WI38 (cell line): ENCODE results near the gene ATP13A5.

Source experiments
- H3K4me3 ChIP-seq: 2 replicates; pipeline ENCODE4 v1.5.1; 2011; ENCODE audit warnings: low read depth, mild to moderate bottlenecking, control low read depth, low read length
- TF ChIP-seq, protein P1 (sequence below): IDR thresholded peaks from 2 replicates; pipeline ENCODE4 v1.5.1; 2012; ENCODE audit warnings: low read depth, mild to moderate bottlenecking, control low read depth, low read length

Gene ATP13A5

DNA sequence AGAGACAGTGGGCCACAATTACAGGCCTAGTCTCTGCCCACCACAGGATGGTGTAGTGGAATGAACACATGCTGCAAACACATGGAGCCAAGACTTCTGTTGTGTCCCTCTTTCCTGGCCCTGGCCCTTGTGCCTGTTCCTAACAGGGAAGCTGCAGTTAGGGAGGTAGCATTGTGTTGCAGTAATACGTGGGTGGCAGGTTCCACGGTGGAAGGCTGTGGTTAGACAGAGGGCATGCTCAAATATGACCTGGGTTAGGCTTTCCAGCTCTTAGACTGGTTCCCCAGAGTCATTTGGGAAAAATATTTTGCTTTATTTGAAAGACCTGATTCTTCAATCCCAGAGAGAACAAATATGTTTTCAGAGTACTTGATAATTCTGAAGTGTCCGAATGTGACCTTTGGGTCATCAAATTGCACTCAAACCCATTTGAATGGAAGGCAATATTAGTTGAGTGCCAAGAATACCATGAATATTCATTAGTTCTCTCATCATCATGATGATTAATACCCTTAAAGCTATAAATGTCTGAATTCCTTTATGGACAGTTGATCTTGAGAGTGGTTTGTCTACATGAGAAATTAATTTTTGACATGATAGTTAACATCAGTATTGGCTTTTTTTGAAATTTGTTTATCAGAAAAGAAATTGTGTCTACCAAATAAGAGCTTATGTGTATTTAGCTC, 109.1 kb downstream of the ATP13A5 start:
- no peak overlapping the region for H3K4me3 ChIP-seq
- TF ChIP-seq, protein P1, sequence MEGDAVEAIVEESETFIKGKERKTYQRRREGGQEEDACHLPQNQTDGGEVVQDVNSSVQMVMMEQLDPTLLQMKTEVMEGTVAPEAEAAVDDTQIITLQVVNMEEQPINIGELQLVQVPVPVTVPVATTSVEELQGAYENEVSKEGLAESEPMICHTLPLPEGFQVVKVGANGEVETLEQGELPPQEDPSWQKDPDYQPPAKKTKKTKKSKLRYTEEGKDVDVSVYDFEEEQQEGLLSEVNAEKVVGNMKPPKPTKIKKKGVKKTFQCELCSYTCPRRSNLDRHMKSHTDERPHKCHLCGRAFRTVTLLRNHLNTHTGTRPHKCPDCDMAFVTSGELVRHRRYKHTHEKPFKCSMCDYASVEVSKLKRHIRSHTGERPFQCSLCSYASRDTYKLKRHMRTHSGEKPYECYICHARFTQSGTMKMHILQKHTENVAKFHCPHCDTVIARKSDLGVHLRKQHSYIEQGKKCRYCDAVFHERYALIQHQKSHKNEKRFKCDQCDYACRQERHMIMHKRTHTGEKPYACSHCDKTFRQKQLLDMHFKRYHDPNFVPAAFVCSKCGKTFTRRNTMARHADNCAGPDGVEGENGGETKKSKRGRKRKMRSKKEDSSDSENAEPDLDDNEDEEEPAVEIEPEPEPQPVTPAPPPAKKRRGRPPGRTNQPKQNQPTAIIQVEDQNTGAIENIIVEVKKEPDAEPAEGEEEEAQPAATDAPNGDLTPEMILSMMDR, result no peak

DNA sequence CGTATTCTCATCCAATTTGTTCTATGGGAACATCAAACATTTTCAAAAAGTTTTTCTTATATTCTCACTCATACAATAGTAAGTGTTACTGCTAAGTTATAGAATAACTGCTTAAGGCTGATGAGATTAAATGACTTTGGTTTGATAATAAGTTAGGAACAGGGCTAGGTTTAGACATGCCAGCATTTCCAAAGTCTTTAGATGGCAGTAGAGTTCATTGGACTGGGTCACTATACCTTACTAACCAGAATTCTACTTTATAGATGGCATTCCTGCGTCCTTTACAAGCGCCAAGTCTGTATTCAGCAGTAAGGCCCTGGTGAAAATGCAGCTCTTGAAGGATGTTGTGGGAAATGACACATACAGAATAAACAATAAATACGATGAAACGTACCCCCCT, 115.8 kb downstream of the ATP13A5 start:
- TF ChIP-seq, protein P1, result no peak
- H3K4me3 ChIP-seq, result no peak overlapping the region

DNA sequence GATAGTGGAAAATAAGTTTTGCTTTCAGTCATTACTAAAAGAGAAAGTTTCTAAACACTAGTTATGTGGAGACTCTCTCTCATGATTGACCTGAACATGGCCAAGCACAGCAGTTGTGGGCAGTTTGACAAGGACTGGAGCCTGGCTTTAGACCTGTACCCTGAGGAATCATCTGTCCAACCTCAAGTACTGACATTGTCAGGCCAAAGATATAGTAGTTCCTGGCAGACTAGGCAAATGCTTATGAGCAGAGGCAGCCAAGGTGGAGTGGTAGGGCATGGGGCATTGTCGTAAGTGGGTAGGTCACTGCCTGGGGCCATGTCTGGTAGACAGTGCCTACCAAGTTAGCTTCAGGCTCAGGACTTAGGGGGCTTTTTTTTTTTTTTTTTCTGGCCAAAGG, 116.6 kb downstream of the ATP13A5 start:
- TF ChIP-seq, protein P1, result no peak
- no peak overlapping the region for H3K4me3 ChIP-seq

DNA sequence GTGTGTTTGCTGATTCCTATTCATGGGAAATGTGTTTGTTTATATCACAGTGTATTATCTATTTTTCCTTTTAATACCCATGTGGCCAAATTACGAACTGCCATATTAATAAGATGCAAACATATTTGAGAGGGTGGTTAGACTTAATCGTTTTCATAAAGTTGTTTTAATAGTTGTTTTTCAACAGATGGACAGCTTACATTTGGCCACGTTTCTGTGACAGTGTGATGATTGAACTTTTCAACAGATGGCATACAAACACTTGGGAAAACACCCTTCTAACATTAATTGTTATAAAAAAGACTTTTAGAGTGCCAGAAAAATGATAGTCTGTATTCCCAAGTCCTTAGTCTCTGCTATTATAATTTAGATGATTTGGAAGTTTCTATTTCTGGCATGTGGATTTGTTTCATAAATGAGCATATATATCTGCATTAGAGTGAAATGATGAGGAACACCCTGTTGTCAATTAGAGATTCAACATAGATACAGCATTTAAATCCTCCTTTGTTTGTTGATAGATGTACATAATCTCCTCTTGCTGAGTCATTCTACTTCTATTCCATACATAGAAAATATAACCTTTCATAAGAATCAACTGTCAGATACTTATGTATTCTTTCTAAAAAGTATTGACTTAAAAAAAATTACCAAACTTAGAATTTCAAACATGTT, 124.4 kb downstream of the ATP13A5 start:
- TF ChIP-seq, protein P1, result no peak

DNA sequence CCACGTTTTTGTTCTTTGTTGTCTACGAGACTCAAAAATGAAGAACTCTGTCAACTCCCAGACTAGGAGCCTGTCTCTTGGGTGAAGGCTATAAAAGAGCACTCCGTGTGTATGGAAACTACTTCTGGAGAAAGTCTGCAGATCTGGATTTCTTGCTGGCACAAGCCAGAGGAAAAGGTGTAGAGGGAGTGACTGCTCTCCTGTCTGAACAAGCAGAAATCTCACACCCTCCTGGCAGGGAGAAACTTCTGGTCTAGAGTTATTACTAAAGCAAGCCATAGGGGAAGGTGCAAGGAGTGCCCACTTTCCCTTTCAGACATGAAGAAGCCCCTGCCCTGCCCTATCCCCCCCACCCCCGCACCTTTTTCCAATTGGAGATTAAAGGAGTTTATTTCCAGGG, 128.1 kb downstream of the ATP13A5 start:
- H3K4me3 ChIP-seq, result no peak overlapping the region
- TF ChIP-seq, protein P1, result no peak

More for the DNA sequence above, 124.4 kb downstream of the ATP13A5 start:
- H3K4me3 ChIP-seq, result no peak overlapping the region

DNA sequence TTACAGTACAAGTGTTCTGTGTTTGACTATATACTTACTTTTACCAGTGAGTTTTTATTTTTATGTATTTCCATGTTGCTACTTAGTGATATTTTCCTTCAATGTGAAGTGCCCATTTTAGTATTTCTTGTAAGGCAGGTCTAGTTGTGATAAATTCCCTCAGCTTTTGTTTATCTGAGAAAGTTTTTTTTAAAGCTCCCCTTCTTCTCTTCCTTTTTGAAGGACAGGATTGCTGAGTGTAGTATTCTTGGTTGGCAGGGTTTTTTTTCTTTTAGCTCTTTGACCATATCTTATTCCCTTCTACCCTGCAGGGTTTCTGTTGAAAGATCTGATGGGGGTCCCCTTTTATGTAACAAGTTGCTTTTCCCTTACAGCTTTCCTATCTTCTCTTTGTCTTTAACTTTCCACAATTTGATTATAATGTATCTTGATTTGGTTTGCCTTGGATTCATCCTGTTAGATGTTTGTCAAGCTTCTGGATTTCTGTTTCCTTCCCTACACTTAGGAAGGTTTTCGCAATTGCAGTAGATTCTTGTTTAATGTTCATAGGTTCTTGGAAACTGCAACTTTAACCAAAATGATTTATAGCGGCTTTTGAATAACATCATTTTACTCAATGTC, 129.6 kb downstream of the ATP13A5 start:
- TF ChIP-seq, protein P1, result no peak
- H3K4me3 ChIP-seq, result no peak overlapping the region

DNA sequence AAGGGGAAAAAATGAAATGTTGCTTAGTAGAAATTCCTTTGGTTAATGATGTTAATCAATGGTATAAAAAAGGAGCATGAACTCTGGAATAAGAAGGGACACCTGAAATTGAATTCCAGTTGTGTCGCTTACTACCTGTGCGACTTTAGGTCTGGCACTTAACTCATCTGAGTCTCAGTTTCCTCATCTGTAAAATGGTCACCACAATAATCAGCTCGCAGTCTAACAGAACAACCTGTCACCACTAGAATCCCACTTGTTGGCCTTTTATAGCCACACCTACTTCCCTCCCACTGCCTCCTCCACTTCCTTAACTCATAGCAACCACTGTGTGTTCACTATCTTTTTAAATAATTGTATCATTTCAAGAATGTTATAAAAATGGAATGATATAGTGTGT, 135.0 kb downstream of the ATP13A5 start:
- no peak overlapping the region for H3K4me3 ChIP-seq
- TF ChIP-seq, protein P1, result no peak
